Measurements from ENCODE around the gene CADM2.

DNA sequence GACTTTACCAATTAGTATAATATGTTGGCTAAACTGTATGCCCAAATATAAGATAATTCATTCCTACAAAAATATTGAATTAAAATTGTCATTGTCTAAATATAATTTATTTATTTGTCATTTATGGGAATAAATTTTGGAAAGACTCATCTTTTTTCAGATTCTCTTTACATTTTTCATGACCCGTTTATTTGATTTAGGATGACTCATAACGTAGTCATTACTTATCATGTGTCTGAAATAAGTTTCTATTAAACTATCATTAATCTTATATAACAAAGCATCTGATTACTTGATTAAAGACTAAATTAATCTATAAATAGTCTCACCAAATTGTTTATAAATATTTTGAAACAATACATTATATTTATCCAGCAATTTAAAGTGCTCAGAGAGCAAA lies 516.6 kb downstream of the CADM2 start:
- no peak for TF ChIP-seq POLR2AphosphoS5 (IDR thresholded peaks at IDR 0.05; ENCODE audit: borderline replicate concordance, low read depth, low read length)
- no peak for TF ChIP-seq EZH2 (IDR thresholded peaks at IDR 0.05)
- TF ChIP-seq FOXP2 (optimal IDR thresholded peaks at IDR 0.05; ENCODE audit: control extremely low read depth, extremely low read length, insufficient read depth) = no peak

All from SK-N-MC (cell line).